ENCODE results near the gene WLS. TPM values are rescaled to one million over a fixed set of nuclear protein-coding genes. Genes with fewer than 3 reads are reported as not detected.

Gene WLS
- total RNA-seq, result 62.0 and 78.9 TPM in 2 replicates

DNA sequence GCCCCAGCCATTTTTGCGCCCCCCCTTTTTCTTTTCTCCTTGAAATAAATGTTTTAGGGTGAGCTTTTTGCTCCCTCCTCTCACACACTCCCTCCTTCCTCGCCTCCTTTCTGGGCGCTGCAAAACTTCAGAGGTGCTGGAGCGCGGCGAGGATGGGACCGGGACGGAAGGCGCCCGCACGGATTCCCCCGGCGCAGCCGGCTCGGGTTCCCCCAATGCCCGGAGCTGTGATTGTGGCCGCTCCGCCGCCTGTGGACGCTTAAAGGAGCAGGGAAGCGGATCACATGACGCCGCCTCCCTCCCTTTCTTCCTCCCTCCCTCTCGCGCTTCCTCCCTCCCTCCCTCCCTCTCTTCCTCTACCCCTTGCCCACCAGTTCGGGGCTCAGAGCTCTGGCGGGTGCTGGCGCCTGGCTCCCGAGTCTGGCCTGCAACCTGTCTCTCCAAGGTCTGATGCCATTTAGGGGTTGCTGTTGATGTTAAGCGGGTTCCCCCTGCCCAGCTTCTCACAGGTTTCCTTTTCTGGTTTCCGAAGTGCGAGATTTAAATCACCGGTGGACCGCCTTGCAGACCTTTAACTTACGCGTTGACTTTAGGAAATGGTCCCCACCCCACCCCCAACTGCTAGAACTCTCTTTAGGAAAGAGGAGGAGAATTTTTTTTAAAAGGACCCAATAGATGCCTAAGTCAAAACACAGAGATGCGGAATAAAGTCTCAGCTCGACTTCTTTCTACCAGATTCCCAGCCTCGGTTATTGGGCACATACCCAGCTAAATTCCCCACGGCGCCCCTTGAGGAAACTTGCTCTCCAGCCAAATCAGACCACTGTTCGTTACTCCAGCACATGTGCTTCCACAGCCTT lies at the start of gene WLS:
TSS of gene WLS (minus strand) at position 235 of the 860 bp plus-strand sequence. CDS start at position 11, 224 bp downstream.

Other genes starting within 250 kb of the WLS start
- 1.6 and 4.0 TPM in 2 replicates for gene DIRAS3, start 181.9 kb downstream of the WLS start, total RNA-seq
- not detected in 2 replicates for gene RPE65, start 217.4 kb upstream of the WLS start, total RNA-seq

All from pericardium fibroblast (primary cell).